Dendritic cell treated with granulocyte-macrophage colony-stimulating factor and Interleukin-4, amounts not matched to agents 40 ng/mL and 50 ng/mL, for 4 days (primary cell): ENCODE data around the gene LIN54.
"Not testable (repeated sequence)": the region's sequence is repeated elsewhere in the genome, so short reads cannot be mapped to it uniquely, and the experiment has no call there.

Experiments
- H3K27ac Mint-ChIP-seq: one replicate; pipeline ENCODE4 v1.8.0; 2022; ENCODE audit warnings: mild to moderate bottlenecking, mixed read lengths
- H3K27me3 Mint-ChIP-seq: one replicate; pipeline ENCODE4 v1.8.0; 2022; ENCODE audit warnings: mild to moderate bottlenecking, mixed read lengths
- H3K36me3 Mint-ChIP-seq: one replicate; pipeline ENCODE4 v1.8.0; 2022; ENCODE audit warnings: low read depth, mixed read lengths
- H3K4me1 Mint-ChIP-seq: one replicate; pipeline ENCODE4 v1.8.0; 2022; ENCODE audit warnings: low read depth, mixed read lengths
- H3K4me3 Mint-ChIP-seq: one replicate; pipeline ENCODE4 v1.8.0; 2022; ENCODE audit warnings: mild to moderate bottlenecking, moderate library complexity, mixed read lengths
- H3K9me3 Mint-ChIP-seq: one replicate; pipeline ENCODE4 v1.8.0; 2022; ENCODE audit warnings: mixed read lengths
- intact Hi-C: fragments of 100-400 bp; cut with micrococcal nuclease; formaldehyde crosslinking; loops from one replicate; pipeline ENCODE4 v1.15.0; 2022

Gene LIN54

GRCh38 chr4:83010522-83011318, at the start of gene LIN54:
TSS of gene LIN54 (minus strand) at chr4:83010823. CDS start at chr4:82984844, 25,979 bp downstream.
- Mint-ChIP-seq H3K9me3 (no peaks in the 10 kb centered on the region), H3K4me1 (peaks cover 40% of the 10 kb centered on the region), H3K27ac (peak within 1 kb of the TSS; percentile 98), H3K27me3 (no peaks in the 10 kb centered on the region), H3K4me3 (peak within 1 kb of the TSS; percentile 97), H3K36me3 (peaks cover 7% of the 10 kb centered on the region)
- intact Hi-C loops, result loop anchor here (5.0 kb wide), 1 partner anchor 638 kb away; the partner anchor contains the start of gene HNRNPD

GRCh38 chr4:83054928-83055327, 44.3 kb upstream of the LIN54 start:
- H3K9me3 Mint-ChIP-seq, result no peaks in the 10 kb centered on the region
- no peak overlapping the region for H3K4me3 Mint-ChIP-seq
- no peaks in the 10 kb centered on the region for H3K4me1 Mint-ChIP-seq
- H3K27me3 Mint-ChIP-seq, result no peaks in the 10 kb centered on the region
- peaks cover 66% of the 10 kb centered on the region for H3K36me3 Mint-ChIP-seq
- H3K27ac Mint-ChIP-seq, result no peak overlapping the region
- intact Hi-C loops, result loop anchor here (5.0 kb wide), 1 partner anchor 207 kb away; no protein-coding TSS in a partner anchor

GRCh38 chr4:83048781-83049180, 38.2 kb upstream of the LIN54 start:
- H3K36me3 Mint-ChIP-seq, result peaks cover 46% of the 10 kb centered on the region
- H3K4me1 Mint-ChIP-seq, intact Hi-C loops, H3K27ac Mint-ChIP-seq, H3K4me3 Mint-ChIP-seq, H3K27me3 Mint-ChIP-seq, H3K9me3 Mint-ChIP-seq: not testable (repeated sequence)

- intact Hi-C loops, result no loop called here
- Mint-ChIP-seq H3K36me3 (peaks cover 29% of the 10 kb centered on the region), H3K9me3 (no peaks in the 10 kb centered on the region), H3K27ac (no peak overlapping the region), H3K4me3 (no peak overlapping the region), H3K27me3 (no peaks in the 10 kb centered on the region), H3K4me1 (no peaks in the 10 kb centered on the region)
Measured at GRCh38 chr4:83046693-83047473, 36.3 kb upstream of the LIN54 start.

DNA sequence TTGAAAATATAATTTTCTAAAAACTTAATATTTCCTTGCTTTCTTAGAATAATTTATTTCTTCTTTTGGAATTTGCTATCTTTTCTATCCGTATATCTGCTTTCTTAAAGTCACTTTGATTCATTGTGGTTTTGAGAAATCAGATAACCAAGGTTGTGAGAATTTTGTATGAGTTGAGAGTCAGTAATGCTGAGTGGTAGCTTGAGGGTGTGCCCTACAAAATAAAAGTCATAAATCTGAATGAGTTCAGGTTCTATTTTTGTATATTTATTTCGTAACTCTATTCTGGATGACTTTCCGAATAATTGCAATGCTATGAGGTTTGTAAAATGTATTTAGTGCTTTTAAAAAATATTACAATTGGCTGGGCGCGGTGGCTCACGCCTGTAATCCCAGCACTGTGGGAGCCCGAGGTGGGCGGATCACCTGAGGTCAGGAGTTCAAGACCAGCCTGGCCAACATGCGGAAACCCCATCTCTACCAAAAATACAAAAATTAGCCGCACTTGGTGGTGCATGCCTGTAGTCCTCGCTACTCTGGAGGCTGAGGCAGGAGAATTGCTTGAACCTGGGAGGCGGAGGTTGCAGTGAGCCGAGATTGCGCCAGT, 33.3 kb upstream of the LIN54 start:
- H3K4me1 Mint-ChIP-seq, result peaks cover 10% of the 10 kb centered on the region
- no peaks in the 10 kb centered on the region for H3K9me3 Mint-ChIP-seq
- H3K36me3 Mint-ChIP-seq, result peaks cover 8% of the 10 kb centered on the region
- no peak overlapping the region for H3K4me3 Mint-ChIP-seq
- no peak overlapping the region for H3K27ac Mint-ChIP-seq
- H3K27me3 Mint-ChIP-seq, result no peaks in the 10 kb centered on the region
- intact Hi-C loops, result no loop called here

DNA sequence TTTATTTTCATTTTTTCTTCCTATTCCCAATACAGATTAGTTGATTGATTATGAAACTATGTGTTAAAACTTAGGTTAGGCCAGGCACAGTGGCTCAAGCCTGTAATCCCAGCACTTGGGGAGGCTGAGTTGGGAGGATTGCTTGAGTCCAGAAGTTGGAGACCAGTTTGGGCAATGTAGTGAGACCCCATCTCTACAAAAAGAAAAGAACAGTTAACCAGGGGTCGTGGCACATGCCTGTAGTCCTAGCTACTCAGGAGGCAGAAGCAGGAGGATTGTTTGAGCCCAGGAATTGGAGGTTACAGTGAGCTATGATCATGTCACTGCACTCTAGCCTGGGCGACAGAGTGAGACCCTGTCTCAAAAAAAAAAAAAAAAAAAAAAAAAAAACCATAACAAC, 32.5 kb upstream of the LIN54 start:
- H3K4me3 Mint-ChIP-seq, H3K27me3 Mint-ChIP-seq, intact Hi-C loops, H3K9me3 Mint-ChIP-seq, H3K27ac Mint-ChIP-seq, H3K36me3 Mint-ChIP-seq: not testable (repeated sequence)
- H3K4me1 Mint-ChIP-seq, result peaks cover 10% of the 10 kb centered on the region

DNA sequence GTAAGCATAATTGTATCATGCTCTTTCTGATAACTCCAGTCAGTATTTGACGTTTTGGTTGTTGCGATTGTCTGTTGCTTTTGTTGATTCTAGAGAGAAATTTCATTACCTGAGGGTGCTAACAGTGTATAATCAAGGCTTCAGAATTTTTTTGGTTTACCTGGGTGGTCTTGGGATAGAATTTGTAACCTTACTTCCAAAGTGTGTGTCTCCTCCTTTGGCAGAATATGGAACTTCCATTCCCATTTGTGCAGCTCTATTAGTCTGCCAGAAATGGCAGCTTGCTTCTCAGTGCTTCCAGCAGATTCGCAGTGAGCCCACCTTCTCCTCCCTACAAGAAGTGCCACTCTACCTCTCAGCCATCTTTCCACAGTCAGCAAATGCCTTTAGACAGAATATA, 29.6 kb upstream of the LIN54 start:
- Mint-ChIP-seq H3K9me3 (no peaks in the 10 kb centered on the region), H3K27me3 (no peaks in the 10 kb centered on the region), H3K36me3 (peaks cover 9% of the 10 kb centered on the region), H3K4me3 (no peak overlapping the region), H3K4me1 (peaks cover 25% of the 10 kb centered on the region), H3K27ac (no peak overlapping the region)
- intact Hi-C loops, result no loop called here

- Mint-ChIP-seq H3K9me3 (no peaks in the 10 kb centered on the region), H3K4me3 (no peak overlapping the region), H3K36me3 (peaks cover 20% of the 10 kb centered on the region), H3K27ac (no peak overlapping the region), H3K27me3 (no peaks in the 10 kb centered on the region), H3K4me1 (peaks cover 25% of the 10 kb centered on the region)
- intact Hi-C loops, result no loop called here
Measured at GRCh38 chr4:83036991-83037665, 26.5 kb upstream of the LIN54 start.

DNA sequence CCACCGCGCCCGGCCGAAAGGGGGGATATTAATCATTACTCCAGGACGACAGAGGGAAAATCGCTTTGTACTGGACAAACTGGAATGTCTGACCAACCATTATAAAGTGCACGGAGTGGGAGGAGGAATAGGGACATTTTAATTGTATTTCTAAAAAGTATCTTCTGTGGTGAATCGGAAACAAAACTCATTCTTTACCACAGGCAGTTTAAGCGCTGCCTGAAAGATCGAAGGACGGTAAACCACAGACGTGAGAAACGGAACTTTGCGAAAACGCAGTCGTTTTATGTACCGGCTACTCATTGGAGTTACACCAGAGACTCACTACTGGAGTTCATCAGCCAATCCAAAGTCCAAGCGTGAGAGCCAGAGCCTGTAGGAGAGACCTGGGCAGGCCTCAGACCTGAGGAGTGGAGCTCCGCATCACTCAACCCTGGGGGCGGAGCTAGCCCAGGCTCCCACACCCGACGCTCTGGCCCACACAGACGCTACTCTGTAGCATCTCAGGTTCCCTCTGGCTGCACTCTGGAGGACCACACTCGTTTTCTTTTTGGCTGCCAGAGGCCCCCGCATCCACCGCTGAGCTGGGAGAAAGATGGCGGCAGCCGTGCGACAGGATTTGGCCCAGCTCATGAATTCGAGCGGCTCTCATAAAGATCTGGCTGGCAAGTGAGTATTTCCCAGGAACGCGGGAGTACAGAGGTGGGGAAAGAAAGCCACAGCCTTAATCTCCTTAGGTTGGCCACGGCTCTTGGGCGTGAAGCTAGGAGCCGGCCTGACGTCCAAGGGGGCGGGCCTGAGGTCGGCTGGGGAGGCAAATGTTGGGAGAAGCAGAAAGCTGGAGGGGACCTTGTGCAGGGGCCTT, 24.2 kb upstream of the LIN54 start, which contains the start of gene COPS4:
TSS of gene COPS4 (plus strand) at position 554 of the 865 bp plus-strand sequence. CDS start at position 596, 42 bp downstream.
- peaks cover 16% of the 10 kb centered on the region for H3K4me1 Mint-ChIP-seq
- no peaks in the 10 kb centered on the region for H3K9me3 Mint-ChIP-seq
- intact Hi-C loops, result loop anchor here (1.0 to 5.0 kb wide), 2 partner anchors 22 to 143 kb away; partner anchors contain the start of gene SEC31A
- peak within 1 kb of the TSS; percentile 97 for H3K27ac Mint-ChIP-seq
- H3K4me3 Mint-ChIP-seq, result peak within 1 kb of the TSS; percentile 99
- no peaks in the 10 kb centered on the region for H3K27me3 Mint-ChIP-seq
- peaks cover 14% of the 10 kb centered on the region for H3K36me3 Mint-ChIP-seq

- H3K27me3 Mint-ChIP-seq, result no peaks in the 10 kb centered on the region
- intact Hi-C loops, result loop anchor here (5.0 kb wide), 1 partner anchor 137 kb away; the partner anchor contains the start of gene SEC31A
- peaks cover 5% of the 10 kb centered on the region for H3K36me3 Mint-ChIP-seq
- no peaks in the 10 kb centered on the region for H3K4me1 Mint-ChIP-seq
- H3K9me3 Mint-ChIP-seq, result peaks cover 21% of the 10 kb centered on the region
- no peak overlapping the region for H3K4me3 Mint-ChIP-seq
- no peak overlapping the region for H3K27ac Mint-ChIP-seq
Measured at GRCh38 chr4:83029688-83030087, 19.1 kb upstream of the LIN54 start.

GRCh38 chr4:83028976-83029375, 18.4 kb upstream of the LIN54 start:
- Mint-ChIP-seq H3K27ac (no peak overlapping the region), H3K36me3 (no peaks in the 10 kb centered on the region)

DNA sequence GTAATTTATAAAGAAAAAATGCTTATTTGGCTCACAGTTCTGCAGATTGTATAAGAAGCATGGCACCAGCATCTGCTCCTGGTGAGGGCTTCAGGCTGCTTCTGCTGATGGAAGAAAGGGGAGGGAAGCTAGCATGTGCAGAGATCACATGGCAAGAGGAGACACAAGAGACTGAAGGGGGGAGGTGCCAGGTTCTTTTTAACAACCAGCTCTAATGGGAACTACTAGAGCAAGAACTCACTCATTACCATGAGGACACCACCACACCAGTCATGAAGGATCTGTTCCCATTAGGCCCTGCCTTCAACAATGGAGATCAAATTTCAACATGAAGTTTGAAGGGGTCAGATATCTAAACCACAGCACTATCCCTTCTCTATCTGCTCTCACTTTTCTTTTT, 14.9 kb upstream of the LIN54 start:
- no peaks in the 10 kb centered on the region for H3K36me3 Mint-ChIP-seq
- peaks cover 22% of the 10 kb centered on the region for H3K9me3 Mint-ChIP-seq
- peaks cover 14% of the 10 kb centered on the region for H3K4me1 Mint-ChIP-seq
- no peaks in the 10 kb centered on the region for H3K27me3 Mint-ChIP-seq
- intact Hi-C loops, result no loop called here
- H3K4me3 Mint-ChIP-seq, result no peak overlapping the region
- no peak overlapping the region for H3K27ac Mint-ChIP-seq

More at GRCh38 chr4:83028976-83029375, 18.4 kb upstream of the LIN54 start:
- Mint-ChIP-seq H3K9me3 (peaks cover 22% of the 10 kb centered on the region), H3K4me3 (no peak overlapping the region), H3K4me1 (no peaks in the 10 kb centered on the region), H3K27me3 (no peaks in the 10 kb centered on the region)
- intact Hi-C loops, result no loop called here

- no peak overlapping the region for H3K4me3 Mint-ChIP-seq
- H3K27ac Mint-ChIP-seq, result no peak overlapping the region
- H3K9me3 Mint-ChIP-seq, result peaks cover 22% of the 10 kb centered on the region
- no peaks in the 10 kb centered on the region for H3K36me3 Mint-ChIP-seq
- intact Hi-C loops, result no loop called here
- peaks cover 14% of the 10 kb centered on the region for H3K4me1 Mint-ChIP-seq
- H3K27me3 Mint-ChIP-seq, result no peaks in the 10 kb centered on the region
Measured at GRCh38 chr4:83024233-83024632, 13.6 kb upstream of the LIN54 start.
